DMS 273 (cell line): ENCODE data around the gene UIMC1.

ENCODE experiments used
- DNase-seq: peaks from one replicate; lab custom pipeline; 2025; ENCODE audit not compliant: unreplicated experiment; lab: John Stamatoyannopoulos, UW

UIMC1 gene

GRCh38 chr5:176886336-176887251 is 120.0 kb downstream of the UIMC1 start:
- no peak for DNase-seq

GRCh38 chr5:176884571-176884890 is 122.0 kb downstream of the UIMC1 start:
- DNase-seq, result no peak

- DNase-seq, result no peak
Observed at GRCh38 chr5:176883700-176884570, 122.6 kb downstream of the UIMC1 start.

- DNase-seq, result no peak
Observed at GRCh38 chr5:176882567-176882903, 124.0 kb downstream of the UIMC1 start.

- DNase-seq, result no peak
Observed at GRCh38 chr5:176881816-176882566, 124.6 kb downstream of the UIMC1 start.

GRCh38 chr5:176881021-176881749 is 125.4 kb downstream of the UIMC1 start:
- no peak for DNase-seq

GRCh38 chr5:176880366-176881020 is 126.1 kb downstream of the UIMC1 start:
- DNase-seq, result no peak

GRCh38 chr5:176879663-176880361 is 126.8 kb downstream of the UIMC1 start:
- DNase-seq, result no peak

GRCh38 chr5:176878906-176879662 is 127.5 kb downstream of the UIMC1 start:
- DNase-seq, result no peak

GRCh38 chr5:176878463-176878862 is 128.1 kb downstream of the UIMC1 start:
- DNase-seq, result no peak

GRCh38 chr5:176877793-176878331 is 128.7 kb downstream of the UIMC1 start:
- no peak for DNase-seq

GRCh38 chr5:176876506-176877431 is 129.8 kb downstream of the UIMC1 start:
- no peak for DNase-seq

GRCh38 chr5:176875783-176876505 is 130.6 kb downstream of the UIMC1 start:
- DNase-seq, result no peak

GRCh38 chr5:176875014-176875550 is 131.5 kb downstream of the UIMC1 start:
- DNase-seq, result no peak

GRCh38 chr5:176874198-176874780 is 132.3 kb downstream of the UIMC1 start:
- no peak for DNase-seq

GRCh38 chr5:176873541-176874172 is 132.9 kb downstream of the UIMC1 start:
- no peak for DNase-seq
